HG02970 (cell line): Measurements from ENCODE around the gene IFNA16.
"Not testable (repeated sequence)": the region's sequence is repeated elsewhere in the genome, so short reads cannot be mapped to it uniquely, and the experiment has no call there.

Experiments
- ATAC-seq: cut with Tn5 transposase; IDR thresholded peaks from one replicate; pipeline ENCODE4 v1.9.1; 2021; ENCODE audit warnings: mild to moderate bottlenecking, moderate library complexity, moderate number of reproducible peaks; ENCODE audit not compliant: unreplicated experiment, low FRiP score

IFNA16 gene

DNA sequence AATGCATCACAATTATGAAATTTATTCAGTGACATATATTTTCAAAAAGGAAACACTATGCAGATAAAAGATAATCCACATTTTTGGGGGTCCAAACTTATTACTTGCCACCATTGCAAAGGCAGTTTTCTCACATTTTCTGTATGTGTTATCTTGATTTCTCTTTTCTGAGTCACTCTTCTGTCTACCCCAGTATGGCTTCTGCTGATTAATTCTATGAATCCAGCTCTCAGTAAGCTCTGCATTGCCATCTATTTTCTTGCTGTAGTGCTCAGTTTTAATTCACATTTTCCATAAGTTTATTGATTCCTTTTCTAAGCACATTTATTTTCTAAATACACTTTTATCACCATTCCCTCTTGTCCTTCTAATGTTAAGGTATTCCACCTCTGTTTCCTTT lies 11.9 kb downstream of the IFNA16 start:
- ATAC-seq = no peak

DNA sequence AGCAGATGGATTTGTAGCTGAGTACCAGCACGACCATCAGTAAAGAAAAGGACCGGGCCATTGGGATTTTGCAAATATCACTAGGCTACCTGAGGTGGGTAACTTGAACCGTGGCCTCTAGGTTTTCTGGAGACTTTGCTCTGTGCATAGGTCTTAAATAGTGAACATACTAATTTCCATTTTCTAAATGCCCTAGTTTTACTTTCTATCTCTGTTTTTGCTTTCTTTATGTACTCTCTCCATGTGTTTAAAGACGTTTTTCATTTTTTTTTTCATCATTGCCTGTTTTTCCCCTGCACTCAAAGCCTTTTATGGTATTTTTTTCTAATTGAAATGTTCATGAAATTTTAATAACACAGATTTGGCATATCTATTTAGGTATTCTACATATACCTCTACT lies 15.0 kb downstream of the IFNA16 start, which contains the start of gene IFNA7:
Gene IFNA7 (minus strand): TSS at position 101 of the 400 bp plus-strand sequence. CDS start 40 bp downstream, at position 61.
- ATAC-seq = not testable (repeated sequence)

DNA sequence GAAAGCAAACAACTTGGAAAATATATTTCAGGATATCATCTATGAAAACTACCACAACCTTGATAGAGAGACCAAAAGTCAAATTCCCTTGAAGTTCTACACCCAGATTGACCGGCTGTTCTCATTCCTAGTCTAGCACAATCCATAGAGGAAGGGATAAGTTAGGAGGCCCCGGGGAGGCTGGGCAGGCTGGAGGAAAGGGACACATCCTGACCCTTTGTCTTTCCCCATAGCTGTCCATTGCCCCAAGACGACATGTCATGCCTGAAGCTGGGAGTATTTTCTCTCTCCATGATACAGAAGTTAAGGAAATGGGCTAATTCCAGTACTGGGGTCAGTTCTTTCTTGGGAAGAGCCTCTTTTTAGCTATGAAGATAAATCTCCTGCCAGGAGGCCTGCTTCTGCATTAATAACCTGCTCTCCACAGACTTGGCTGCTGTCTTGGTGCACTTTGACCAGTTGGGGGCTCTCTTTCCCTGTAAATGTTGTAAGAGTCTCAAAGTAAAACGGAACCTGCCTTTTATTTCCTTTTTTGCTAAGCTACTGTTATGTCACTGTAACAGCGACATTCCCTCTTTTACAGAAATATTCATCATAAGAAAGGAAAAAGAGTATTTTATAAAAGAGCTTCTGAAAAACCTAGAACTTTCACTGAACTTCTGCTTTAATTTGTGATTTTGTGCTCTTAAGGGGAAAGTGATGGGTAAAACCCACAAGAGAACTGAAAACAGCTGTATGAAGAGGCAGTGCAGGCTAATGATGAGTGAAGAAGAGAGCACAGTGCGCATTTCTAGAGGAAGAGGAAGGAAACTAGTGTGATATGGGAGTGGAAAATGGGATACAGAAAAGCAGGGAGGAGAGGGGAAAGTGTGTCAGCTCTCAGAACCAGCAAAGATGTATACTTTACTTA lies 22.0 kb downstream of the IFNA16 start:
- peak; percentile 77 for ATAC-seq

DNA sequence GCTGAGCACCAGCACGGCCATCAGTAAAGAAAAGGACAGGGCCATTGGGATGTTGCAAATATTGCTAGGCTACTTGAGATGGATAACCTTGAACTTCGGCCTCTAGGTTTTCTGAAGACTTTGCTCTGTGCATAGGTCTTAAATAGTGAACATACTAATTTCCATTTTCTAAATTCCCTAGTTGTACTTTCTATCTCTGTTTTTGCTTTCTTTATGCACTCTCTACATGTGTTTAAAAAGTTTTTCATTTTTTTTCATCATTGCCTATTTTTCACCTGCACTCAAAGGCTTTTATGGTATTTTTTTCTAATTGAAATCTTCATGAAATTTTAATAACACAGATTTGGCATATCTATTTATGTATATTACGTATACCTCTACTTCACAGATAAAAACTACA lies 29.6 kb downstream of the IFNA16 start, which contains the start of gene IFNA4:
Gene IFNA4 (minus strand): TSS at position 101 of the 400 bp plus-strand sequence. CDS start 56 bp downstream, at position 45.
- ATAC-seq = not testable (repeated sequence)

DNA sequence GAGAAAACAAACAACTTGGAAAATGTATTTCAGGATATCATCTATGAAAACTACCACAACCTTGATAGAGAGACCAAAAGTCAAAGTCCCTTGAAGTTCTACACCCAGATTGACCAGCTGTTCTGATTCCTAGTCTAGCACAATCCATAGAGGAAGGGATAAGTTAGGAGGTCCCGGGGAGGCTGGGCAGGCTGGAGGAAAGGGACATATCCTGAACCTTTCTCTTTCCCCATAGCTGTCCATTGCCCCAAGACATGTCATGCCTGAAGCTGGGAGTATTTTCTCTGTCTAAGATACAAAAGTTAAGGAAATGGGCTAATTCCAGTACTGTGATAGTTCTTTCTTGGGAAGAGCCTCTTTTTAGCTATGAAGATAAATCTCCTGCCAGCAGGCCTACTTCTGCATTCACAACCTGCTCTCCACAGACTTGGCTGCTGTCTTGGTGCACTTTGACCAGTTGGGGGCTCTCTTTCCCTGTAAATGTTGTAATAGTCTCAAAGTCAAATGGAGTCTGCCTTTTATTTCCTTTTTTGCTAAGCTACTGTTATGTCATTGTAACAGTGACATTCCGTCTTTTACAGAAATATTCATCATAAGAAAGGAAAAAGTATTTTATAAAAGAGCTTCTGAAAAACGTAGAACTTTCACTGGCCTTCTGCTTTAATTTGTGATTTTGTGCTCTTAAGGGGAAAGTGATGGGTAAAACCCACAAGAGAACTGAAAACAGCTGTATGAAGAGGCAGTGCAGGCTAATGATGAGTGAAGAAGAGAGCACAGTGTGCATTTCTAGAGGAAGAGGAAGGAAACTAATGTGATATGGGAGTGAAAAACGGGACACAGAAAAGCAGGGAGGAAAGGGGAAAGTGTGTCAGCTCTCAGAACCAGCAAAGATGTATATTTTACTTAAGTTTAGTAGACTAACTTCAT lies 34.0 kb downstream of the IFNA16 start:
- ATAC-seq = peak; percentile 80

DNA sequence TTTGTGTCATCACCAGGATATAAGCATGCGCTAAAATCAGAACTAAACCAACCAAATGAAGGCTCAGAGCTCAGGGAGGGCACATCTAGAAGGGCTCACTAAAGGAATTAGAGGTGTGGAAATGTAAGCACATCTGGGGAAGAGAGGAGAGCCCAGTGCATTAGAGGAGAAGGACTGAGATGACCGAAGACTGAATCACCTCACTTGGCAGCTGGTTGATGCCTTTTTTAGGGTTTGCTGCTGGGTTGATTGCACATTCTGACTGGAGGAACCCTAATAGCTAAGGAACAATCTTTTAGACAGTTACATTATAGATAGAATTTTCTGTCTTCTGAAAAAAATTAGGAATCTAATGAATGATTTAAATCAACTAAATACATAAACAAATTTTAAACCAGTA lies 42.4 kb downstream of the IFNA16 start:
- ATAC-seq = no peak

DNA sequence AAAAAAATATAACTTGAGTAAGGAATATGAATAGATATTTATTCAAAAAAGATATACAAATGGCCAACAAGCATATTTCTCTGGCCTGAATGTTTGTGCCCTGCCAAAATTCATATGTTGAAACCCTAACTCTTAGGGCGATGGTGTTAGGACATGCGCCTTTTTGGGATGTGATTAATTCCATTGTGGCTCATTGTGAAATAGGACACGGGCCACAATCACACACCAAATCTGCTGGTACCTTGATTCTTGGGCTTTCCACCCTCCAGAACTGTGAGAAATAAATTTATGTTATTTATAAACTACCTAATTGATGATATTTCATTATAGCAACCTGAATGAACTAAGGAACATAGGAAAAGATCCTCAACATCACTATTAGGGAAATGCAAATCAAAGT lies 45.0 kb downstream of the IFNA16 start:
- ATAC-seq = no peak

DNA sequence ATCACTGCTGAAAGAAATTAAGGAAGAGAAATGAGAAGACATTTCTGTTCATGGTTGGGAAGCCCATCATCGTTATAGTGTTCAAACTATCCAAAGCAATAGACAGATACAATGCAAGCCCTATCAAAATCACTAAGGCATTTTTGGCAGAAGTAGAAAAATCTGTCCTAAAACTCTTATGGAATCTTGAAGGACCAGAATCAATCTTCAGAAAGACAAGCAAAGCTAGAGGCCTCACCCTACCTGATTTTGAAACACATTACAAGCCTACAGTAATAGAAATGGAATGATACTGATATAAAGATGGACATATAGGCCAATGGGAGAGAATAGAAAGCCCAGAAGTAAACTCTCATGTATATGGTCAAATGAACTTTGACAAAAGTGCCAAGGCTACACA lies 45.8 kb downstream of the IFNA16 start:
- no peak for ATAC-seq

DNA sequence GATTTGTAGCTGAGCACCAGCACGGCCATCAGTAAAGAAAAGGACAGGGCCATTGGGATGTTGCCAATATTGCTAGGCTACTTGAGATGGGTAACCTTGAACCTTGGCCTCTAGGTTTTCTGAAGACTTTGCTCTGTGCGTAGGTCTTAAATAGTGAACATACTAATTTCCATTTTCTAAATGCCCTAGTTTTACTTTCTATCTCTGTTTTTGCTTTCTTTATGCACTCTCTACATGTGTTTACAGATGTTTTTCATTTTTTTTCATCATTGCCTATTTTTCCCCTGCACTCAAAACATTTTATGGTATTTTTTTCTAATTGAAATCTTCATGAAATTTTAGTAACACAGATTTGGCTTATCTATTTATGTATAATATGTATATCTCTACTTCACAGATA lies 50.6 kb downstream of the IFNA16 start, which contains the start of gene IFNA21:
Gene IFNA21 (minus strand): TSS at position 101 of the 400 bp plus-strand sequence. CDS start 48 bp downstream, at position 53.
- ATAC-seq = not testable (repeated sequence)
